H1 (cell line): ENCODE data around the gene FXYD3.

Source experiments
- ATF3 ChIP-seq: IDR thresholded peaks from 2 replicates; pipeline ENCODE4 v1.6.1; 2011; ENCODE audit warnings: low read depth, mild to moderate bottlenecking, low read length; ENCODE audit not compliant: insufficient read depth
- BRCA1 ChIP-seq: IDR thresholded peaks from 2 replicates; pipeline ENCODE4 v1.6.1; 2012; ENCODE audit warnings: low read depth, low read length, improper control_type of control experiment
- CTCF ChIP-seq, 3 experiments: IDR thresholded peaks; 1 replicate in 2 of 3; 2 replicates in 1 of 3; pipeline versions ENCODE4 v1.5.1 to v1.6.1; 2011; ENCODE audit warnings: low read length in 3 of 3, mild to moderate bottlenecking in 3 of 3, inconsistent platforms in 2 of 3, low read depth in 1 of 3, moderate library complexity in 1 of 3; ENCODE audit not compliant: insufficient read depth in 1 of 3; ENCODE audit errors: control extremely low read depth in 1 of 3
- EZH2 ChIP-seq: fragments of 200-600 bp; sonication (generic); IDR thresholded peaks from 2 replicates; pipeline ENCODE4 v1.7.1; 2012; ENCODE audit warnings: low read depth, mild to moderate bottlenecking, moderate library complexity, low read length, inconsistent platforms; ENCODE audit not compliant: severe bottlenecking
- JUN ChIP-seq: IDR thresholded peaks from 2 replicates; pipeline ENCODE4 v1.6.1; 2011; ENCODE audit warnings: low read depth, mild to moderate bottlenecking, improper control_type of control experiment, low read length
- SIN3A ChIP-seq, 2 experiments: IDR thresholded peaks in 1 of 2; conservative IDR thresholded peaks in 1 of 2; 2 replicates each; pipeline ENCODE4 v1.6.1; 2011 to 2012; ENCODE audit warnings: low read length in 2 of 2, improper control_type of control experiment in 1 of 2, low read depth in 1 of 2, mild to moderate bottlenecking in 1 of 2
- YY1 ChIP-seq: IDR thresholded peaks from 2 replicates; pipeline ENCODE4 v1.6.1; 2011; ENCODE audit warnings: low read depth, mild to moderate bottlenecking, low read length
- TF ChIP-seq, protein P1 (sequence below): IDR thresholded peaks from 2 replicates; pipeline ENCODE4 v1.6.1; 2012; ENCODE audit warnings: low read length, inconsistent platforms

DNA sequence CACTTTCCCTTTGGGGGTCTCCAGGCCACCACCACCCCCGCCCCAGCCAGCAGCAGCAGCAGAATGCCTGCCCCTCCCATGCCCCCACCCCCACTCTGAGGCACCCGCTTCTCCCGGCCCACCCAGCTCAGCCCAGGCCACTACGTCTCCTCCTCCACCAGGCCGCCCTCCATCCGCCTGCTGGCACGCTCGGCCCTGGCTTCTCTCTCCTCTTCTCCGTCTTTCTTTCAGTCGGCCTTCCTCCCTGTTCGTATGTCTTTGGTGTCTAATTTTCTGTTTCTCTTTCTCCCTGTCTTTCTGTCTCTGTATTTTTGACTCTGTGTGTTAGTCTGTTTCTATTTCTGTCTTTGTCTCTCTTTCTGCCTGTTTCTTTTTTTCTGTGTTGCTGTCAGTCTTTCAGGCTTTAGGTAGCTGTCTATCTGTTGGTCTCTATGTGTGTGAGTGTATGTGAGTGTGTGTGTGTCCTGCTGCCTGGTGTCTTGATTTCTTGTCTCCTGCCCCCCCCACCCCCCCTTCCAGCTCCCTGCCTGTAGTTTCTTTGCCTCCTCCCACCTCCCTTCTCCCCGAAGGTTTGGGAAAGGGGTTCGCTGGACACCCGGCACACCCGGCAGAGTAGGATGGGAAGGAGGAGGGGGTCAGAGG lies 19.1 kb downstream of the FXYD3 start, which contains the start of gene LGI4:
- TF ChIP-seq EZH2 (no peak), CTCF (IDR thresholded peaks at IDR 0.05; ENCODE audit: control extremely low read depth in 1 of 3, insufficient read depth in 1 of 3, low read depth in 1 of 3, low read length in 3 of 3) (no peak), JUN (no peak), BRCA1 (no peak), ATF3 (no peak), SIN3A (conservative IDR thresholded peaks at IDR 0.05 in 1 of 2, IDR thresholded peaks at IDR 0.05 in 1 of 2; ENCODE audit: low read depth in 1 of 2, low read length in 2 of 2) (no peak), YY1 (no peak)
- TF ChIP-seq, protein P1, sequence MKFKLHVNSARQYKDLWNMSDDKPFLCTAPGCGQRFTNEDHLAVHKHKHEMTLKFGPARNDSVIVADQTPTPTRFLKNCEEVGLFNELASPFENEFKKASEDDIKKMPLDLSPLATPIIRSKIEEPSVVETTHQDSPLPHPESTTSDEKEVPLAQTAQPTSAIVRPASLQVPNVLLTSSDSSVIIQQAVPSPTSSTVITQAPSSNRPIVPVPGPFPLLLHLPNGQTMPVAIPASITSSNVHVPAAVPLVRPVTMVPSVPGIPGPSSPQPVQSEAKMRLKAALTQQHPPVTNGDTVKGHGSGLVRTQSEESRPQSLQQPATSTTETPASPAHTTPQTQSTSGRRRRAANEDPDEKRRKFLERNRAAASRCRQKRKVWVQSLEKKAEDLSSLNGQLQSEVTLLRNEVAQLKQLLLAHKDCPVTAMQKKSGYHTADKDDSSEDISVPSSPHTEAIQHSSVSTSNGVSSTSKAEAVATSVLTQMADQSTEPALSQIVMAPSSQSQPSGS, result no peak
